ENCODE results near the gene HIF3A. TPM values are rescaled to one million over a fixed set of nuclear protein-coding genes. Genes with fewer than 3 reads are reported as not detected.

Gene HIF3A
- total RNA-seq, 1 experiment from 2014 or later = 31.9 TPM

- peaks cover 2% of the 10 kb centered on the region for H3K27me3 Mint-ChIP-seq (ENCODE audit: low read depth)
- no peaks in the 10 kb centered on the region for H3K36me3 Mint-ChIP-seq (ENCODE audit: insufficient read depth in 1 of 3, low read depth in 3 of 3)
- H3K4me3 Mint-ChIP-seq = no peak overlapping the region
- Histone ChIP-seq H4K20me1 (ENCODE audit: control insufficient read depth, insufficient read depth, insufficient read length) (no peaks in the 10 kb centered on the region), H3K18ac (ENCODE audit: insufficient read length, low read depth, low read length) (no peak overlapping the region), H2BK120ac (ENCODE audit: low read depth, low read length, poor library complexity, severe bottlenecking) (no peak overlapping the region), H4K8ac (replicated peaks; ENCODE audit: insufficient read length, low read depth, low read length) (no peak overlapping the region), H4K5ac (ENCODE audit: insufficient read length, low read depth, low read length) (no peak overlapping the region), H3K9ac (ENCODE audit: extremely low read depth, insufficient read length, low read length) (no peak overlapping the region), H3K23ac (ENCODE audit: insufficient read length, low read depth, low read length) (no peak overlapping the region), H2AK5ac (ENCODE audit: insufficient read length, low read length) (no peak overlapping the region), H4K91ac (ENCODE audit: insufficient read length, low read depth, low read length) (no peak overlapping the region), H3K9me3 (ENCODE audit: control insufficient read depth, low read depth, low read length) (no peaks in the 10 kb centered on the region), H3K27ac (ENCODE audit: insufficient read length, low read depth, low read length) (no peak overlapping the region), H3K56ac (ENCODE audit: insufficient read length, low read depth, low read length) (no peak overlapping the region), H3K23me2 (ENCODE audit: insufficient read length, low read depth, low read length, poor library complexity, severe bottlenecking) (no peaks in the 10 kb centered on the region), H3K14ac (ENCODE audit: insufficient read depth, low read length) (no peak overlapping the region), H3T11ph (ENCODE audit: low read length) (no peak overlapping the region), H2BK5ac (ENCODE audit: insufficient read length, low read length) (no peak overlapping the region), H2BK15ac (ENCODE audit: low read depth, low read length) (no peak overlapping the region), H2BK20ac (ENCODE audit: low read depth, low read length, poor library complexity, severe bottlenecking) (no peak overlapping the region), H3K79me2 (ENCODE audit: insufficient read depth, low read length) (no peaks in the 10 kb centered on the region), H2AFZ (ENCODE audit: low read length) (no peak overlapping the region), H2BK12ac (ENCODE audit: insufficient read length, low read depth, low read length) (no peak overlapping the region), H3K4ac (ENCODE audit: low read depth, low read length) (no peak overlapping the region), H3K4me2 (ENCODE audit: insufficient read depth, insufficient read length, low read length) (no peak overlapping the region), H3K4me1 (ENCODE audit: insufficient read depth, low read length) (no peaks in the 10 kb centered on the region), H3K79me1 (ENCODE audit: insufficient read depth, low read depth, low read length, poor library complexity, severe bottlenecking) (no peaks in the 10 kb centered on the region), H3K27me3 (ENCODE audit: insufficient read depth, low read length) (no peaks in the 10 kb centered on the region)
- peaks cover 6 to 8% of the 10 kb centered on the region in 2 experiments for H3K4me1 Mint-ChIP-seq
- H3K27ac Mint-ChIP-seq = peak overlapping the region in 1 of 3 experiments; percentile 76; a peak in 1 of 7 replicates
- no peak for TF ChIP-seq CTCF (conservative IDR thresholded peaks at IDR 0.05)
- no peak for DNase-seq
- H3K9me3 Mint-ChIP-seq = no peaks in the 10 kb centered on the region
- no CpG with 5 or more reads among the region's 4 CpGs for WGBS (ENCODE audit: extremely low coverage, insufficient read length, low lambda C conversion rate)
These were observed 13.1 kb upstream of the HIF3A start for GRCh38 chr19:46283771-46284170.

Data from H9 (cell line).